GDM1 (cell line): ENCODE data around the gene FANCC.
A peak's percentile ranks its signal among the peaks of the same experiment; 100 is the strongest.

Experiments
- DNase-seq: peaks from one replicate; lab custom pipeline; 2025; lab: John Stamatoyannopoulos, UW

The FANCC gene

GRCh38 chr9:95189251-95190098 is 128.0 kb downstream of the FANCC start:
- peak; percentile 21 for DNase-seq

- no peak for DNase-seq
Observed at GRCh38 chr9:95188459-95188858, 129.1 kb downstream of the FANCC start.

GRCh38 chr9:95185956-95186355 is 131.6 kb downstream of the FANCC start:
- no peak for DNase-seq

GRCh38 chr9:95182854-95183563 is 134.5 kb downstream of the FANCC start:
- no peak for DNase-seq

GRCh38 chr9:95181835-95182234 is 135.7 kb downstream of the FANCC start:
- DNase-seq: no peak

- DNase-seq: no peak
Observed at GRCh38 chr9:95181226-95181818, 136.2 kb downstream of the FANCC start.

GRCh38 chr9:95177617-95178016 is 139.9 kb downstream of the FANCC start:
- DNase-seq: no peak

- DNase-seq: no peak
Observed at GRCh38 chr9:95176755-95177319, 140.7 kb downstream of the FANCC start.

- no peak for DNase-seq
Observed at GRCh38 chr9:95175523-95175922, 142.0 kb downstream of the FANCC start.

GRCh38 chr9:95174038-95174437 is 143.5 kb downstream of the FANCC start:
- DNase-seq: no peak

GRCh38 chr9:95171596-95171995 is 145.9 kb downstream of the FANCC start:
- no peak for DNase-seq

- no peak for DNase-seq
Observed at GRCh38 chr9:95171001-95171400, 146.5 kb downstream of the FANCC start.

GRCh38 chr9:95167998-95168397 is 149.5 kb downstream of the FANCC start:
- DNase-seq: peak; percentile 53

- no peak for DNase-seq
Observed at GRCh38 chr9:95165004-95165403, 152.5 kb downstream of the FANCC start.

GRCh38 chr9:95157481-95158151 is 159.9 kb downstream of the FANCC start:
- no peak for DNase-seq

GRCh38 chr9:95156074-95156473 is 161.4 kb downstream of the FANCC start:
- no peak for DNase-seq

- DNase-seq: no peak
Observed at GRCh38 chr9:95155220-95155619, 162.3 kb downstream of the FANCC start.

GRCh38 chr9:95150903-95151302 is 166.6 kb downstream of the FANCC start:
- DNase-seq: no peak

GRCh38 chr9:95148208-95148520 is 169.3 kb downstream of the FANCC start:
- DNase-seq: no peak

GRCh38 chr9:95147452-95148207 is 169.9 kb downstream of the FANCC start:
- DNase-seq: no peak
